Endometrial microvascular endothelial cells (primary cell): ENCODE results near the gene SPEM1. TPM values are rescaled to one million over a fixed set of nuclear protein-coding genes. Genes with fewer than 3 reads are reported as not detected.

ENCODE experiments used
- in situ Hi-C: cut with HindIII; loops from 2 replicates; pipeline ENCODE4 v1.10.0; 2017; ENCODE audit warnings: low sequenced_read_pairs, low pct_unique_long_range_greater_than_20kb; ENCODE audit errors: inconsistent ontology term
- total RNA-seq: library from RNA; depleted of rRNA; stranded (reverse); fragments of >200 nt; gene quantifications from one replicate; pipeline ENCODE4 v1.2.3, GENCODE V29; 2015; ENCODE audit errors: inconsistent ontology term

Gene SPEM1
- total RNA-seq, 1 donor from 2014 or later, result not detected

DNA sequence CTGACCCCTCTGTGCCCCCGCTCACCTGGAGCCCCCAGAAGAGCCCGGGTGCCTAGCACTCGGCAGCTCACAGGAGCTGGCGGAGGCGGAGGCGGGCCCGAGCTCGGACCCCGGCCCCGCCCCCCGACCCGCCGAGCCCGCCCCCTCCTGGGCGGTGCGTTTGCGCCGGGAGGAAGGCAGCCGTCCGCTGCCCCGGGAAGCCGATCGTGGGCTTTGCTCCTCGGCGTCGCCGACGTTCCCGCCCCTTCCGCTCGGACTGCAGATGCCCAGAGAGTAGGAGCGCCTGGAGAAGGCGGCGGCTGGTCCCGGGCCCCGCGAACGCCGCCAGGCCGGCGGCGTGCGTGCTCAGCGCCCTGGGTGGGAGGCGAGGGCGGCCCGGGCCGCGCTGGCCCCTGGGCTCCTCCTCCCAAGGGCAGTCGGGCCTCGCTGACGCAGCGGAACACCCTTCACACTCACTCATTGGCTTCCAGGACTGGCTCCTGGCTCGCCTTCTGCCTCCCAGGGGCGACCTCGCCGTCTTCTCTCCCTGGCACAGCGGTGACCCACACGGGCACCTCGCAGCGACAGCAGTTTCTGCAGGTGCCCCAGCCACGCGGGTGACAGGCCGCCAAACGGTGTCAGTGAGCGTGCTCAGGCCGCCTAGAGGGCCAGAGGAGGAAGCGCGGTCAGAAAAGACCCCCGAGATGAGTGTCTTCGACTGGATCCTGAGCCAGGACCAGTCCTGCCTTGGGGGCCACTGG, 25.5 kb upstream of the SPEM1 start, which contains the start of gene PLSCR3:
TSS of gene PLSCR3 (minus strand) at position 74 of the 740 bp plus-strand sequence. CDS start 415 bp downstream, outside the sequence.
- in situ Hi-C loops, result no loop called here

DNA sequence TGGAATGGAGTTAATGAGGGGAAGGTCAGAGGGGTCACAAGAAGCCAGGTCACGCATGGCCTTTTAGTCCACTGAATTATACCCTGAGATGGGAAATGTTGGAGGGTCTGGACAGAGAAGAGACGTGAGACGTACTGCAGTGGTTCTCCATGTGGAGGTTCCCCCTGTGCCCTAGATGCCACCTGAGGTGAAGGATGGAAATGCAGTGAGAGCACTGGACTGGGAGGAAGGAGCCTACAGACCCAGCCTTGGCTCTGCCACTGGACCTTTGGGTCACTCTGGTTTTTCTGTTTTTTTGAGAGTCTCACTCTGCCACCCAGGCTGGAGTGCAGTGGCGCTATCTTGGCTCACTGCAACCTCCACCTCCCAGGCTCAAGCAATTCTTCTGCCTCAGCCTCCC, 24.0 kb upstream of the SPEM1 start:
- in situ Hi-C loops, result no loop called here

DNA sequence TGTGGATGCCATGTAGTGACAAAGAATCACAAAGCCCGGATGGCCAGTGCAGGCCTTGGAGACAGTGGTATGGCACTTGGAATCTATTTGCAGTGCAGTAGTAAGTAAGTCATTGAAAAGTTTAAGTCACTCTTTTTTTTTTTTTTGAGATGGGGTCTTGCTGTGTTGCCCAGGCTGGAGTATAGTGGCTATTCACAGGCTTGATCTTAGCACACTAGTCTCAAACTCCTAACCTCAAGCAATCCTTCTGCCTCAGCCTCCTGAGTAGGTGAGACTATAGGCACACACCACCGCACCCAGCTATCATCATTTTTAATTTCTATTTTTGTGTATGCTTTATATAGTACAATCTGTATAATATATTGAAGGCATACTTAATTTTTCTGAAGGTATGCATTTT, 21.5 kb upstream of the SPEM1 start:
- in situ Hi-C loops, result no loop called here

- in situ Hi-C loops, result no loop called here
These were observed 16.9 kb upstream of the SPEM1 start for GRCh38 chr17:7403043-7403726.

- in situ Hi-C loops, result no loop called here
These were observed 16.5 kb upstream of the SPEM1 start for GRCh38 chr17:7403727-7403976.

DNA sequence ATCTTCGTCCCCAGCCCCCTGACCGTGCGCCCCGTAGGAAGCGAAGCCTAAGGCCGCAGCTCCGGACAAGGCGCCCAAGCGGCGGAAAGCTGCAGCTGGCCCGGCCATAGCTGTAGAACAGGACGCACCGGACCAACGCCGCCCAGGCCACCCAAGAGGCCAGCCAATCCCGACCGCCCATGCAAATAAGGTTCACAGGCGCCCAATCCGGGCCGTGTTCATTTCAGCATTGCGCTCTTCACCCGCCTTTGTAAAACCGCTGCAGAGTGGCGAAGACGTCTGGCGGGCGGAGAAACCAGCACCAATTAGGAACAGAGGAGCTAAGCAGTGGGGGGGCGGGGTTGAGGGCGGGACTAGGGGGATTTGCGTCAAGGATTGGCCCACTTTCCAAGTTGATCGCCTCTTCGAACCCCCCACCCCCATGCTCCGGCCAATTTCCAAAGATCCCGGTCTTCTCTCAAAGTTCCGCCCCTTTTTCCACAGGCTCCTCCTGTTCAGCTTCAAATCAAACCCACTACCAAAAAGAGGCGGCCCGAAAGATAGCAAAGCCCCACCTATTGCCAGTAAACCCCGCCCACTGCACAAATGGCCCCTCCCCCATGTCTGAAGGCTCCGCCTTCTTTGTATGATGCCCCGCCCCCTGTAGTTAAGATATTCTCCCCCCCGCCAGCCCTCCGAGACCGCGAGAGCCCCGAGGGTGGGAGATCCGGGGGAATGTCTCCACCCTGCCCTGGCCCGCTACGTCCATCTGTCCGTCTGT, 16.0 kb upstream of the SPEM1 start, which contains the start of gene TMEM256:
TSS of gene TMEM256 (minus strand) at position 121 of the 760 bp plus-strand sequence. CDS start at position 108, 13 bp downstream.
- in situ Hi-C loops, result no loop called here

- in situ Hi-C loops, result no loop called here
These were observed 15.3 kb upstream of the SPEM1 start for GRCh38 chr17:7404737-7405349.

GRCh38 chr17:7405350-7406234, 14.5 kb upstream of the SPEM1 start:
- in situ Hi-C loops, result no loop called here

GRCh38 chr17:7406235-7406825, 13.8 kb upstream of the SPEM1 start:
- in situ Hi-C loops, result no loop called here

- in situ Hi-C loops, result no loop called here
These were observed 13.0 kb upstream of the SPEM1 start for GRCh38 chr17:7407082-7407481.

DNA sequence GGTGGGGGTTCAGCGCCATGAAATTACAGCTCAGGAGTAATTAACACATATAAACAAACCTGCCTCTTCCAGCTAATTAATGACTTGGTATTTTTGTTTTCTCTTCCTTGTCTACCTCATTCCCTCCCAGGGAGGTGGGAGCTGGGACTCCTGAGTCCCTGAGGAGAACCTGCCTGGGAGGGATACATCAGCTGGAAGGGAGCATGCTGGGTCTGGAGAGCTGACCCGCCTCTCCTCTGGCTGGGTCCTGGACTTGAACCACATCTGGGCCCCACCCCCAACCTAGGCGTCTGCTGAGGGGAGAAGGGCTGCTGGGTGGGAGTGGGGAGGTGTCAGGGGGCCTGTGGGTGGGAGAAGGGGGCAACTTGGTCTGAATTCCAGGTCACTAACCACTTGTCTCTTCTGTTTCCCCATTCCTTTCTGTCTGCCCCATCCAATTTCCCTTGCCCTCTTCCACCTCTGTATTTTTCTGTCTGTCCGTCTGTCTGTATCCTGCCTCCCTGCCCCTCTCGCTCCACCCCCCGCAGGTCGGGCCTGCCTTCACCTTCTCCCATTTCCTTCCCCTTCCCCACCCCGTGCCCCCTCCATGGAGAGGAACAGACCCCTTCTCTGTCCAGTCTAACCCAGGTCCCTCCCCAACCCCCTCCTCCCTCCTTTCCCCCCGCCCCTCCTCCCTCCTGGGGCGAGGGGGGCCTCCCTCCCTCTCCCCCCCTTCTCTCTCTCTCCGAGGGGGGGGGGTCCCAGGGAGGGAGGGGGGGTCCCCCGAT, 12.5 kb upstream of the SPEM1 start, which contains the start of gene NLGN2:
TSS of gene NLGN2 (plus strand) at position 361 of the 767 bp plus-strand sequence. CDS start 411 bp downstream, outside the sequence.
- in situ Hi-C loops, result no loop called here

GRCh38 chr17:7408252-7408727, 11.8 kb upstream of the SPEM1 start:
- in situ Hi-C loops, result no loop called here

DNA sequence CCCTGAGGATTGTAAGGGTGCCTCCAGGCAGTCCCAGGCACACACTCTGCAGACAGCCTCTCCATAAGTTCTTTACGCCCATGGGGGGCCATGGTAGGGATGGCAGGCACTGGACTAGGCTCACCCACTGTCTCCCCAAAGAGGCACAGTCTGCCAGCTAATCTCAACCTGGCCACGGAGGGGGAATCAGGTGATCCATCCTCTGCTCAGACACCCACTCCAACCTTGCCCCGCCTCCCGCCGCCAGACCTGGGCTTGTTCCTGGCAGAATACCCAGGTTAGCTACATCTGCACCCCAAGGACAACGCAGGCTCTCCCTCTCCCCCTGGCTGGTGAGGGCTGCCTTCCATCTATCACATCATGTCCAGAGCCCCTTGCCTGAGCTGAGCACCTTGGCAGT, 11.3 kb upstream of the SPEM1 start:
- in situ Hi-C loops, result no loop called here

DNA sequence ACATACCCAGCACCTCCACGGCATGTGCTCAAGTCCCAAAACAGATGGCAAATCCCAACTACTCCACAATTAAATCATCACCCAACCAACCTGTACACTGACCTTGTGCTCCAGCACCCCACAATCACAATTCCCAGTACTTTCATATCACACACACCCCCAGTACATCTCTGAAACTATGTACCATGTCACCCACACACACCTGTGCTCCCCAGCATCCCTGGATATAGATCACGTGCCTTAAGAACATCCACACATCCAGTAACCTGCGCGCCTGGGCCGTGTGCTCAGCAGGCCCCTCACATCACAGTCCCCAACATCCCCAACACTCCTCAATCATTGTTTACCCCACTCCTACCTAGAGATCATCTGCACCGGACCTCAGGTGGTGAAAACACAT, 10.4 kb upstream of the SPEM1 start:
- in situ Hi-C loops, result no loop called here

- in situ Hi-C loops, result no loop called here
These were observed 9.3 kb upstream of the SPEM1 start for GRCh38 chr17:7410634-7411426.

- in situ Hi-C loops, result no loop called here
These were observed 8.7 kb upstream of the SPEM1 start for GRCh38 chr17:7411427-7411750.
